WTC11 (cell line): Measurements from ENCODE around the gene LRRN4CL. TPM values are rescaled to one million over a fixed set of nuclear protein-coding genes. Genes with fewer than 3 reads are reported as not detected.

Source experiments
- ATF1 ChIP-seq: sonication (generic); formaldehyde crosslinking; IDR thresholded peaks from 2 replicates; pipeline ENCODE4 v1.8.1; 2023; ENCODE audit warnings: mild to moderate bottlenecking, moderate library complexity, missing genetic modification reagents
- ATF3 ChIP-seq: sonication (generic); formaldehyde crosslinking; conservative IDR thresholded peaks from 2 replicates; pipeline ENCODE4 v1.8.1; 2022; ENCODE audit warnings: mild to moderate bottlenecking, missing genetic modification reagents
- ATF6 ChIP-seq: sonication (generic); formaldehyde crosslinking; IDR thresholded peaks from 2 replicates; pipeline ENCODE4 v1.8.1; 2023; ENCODE audit warnings: mild to moderate bottlenecking, missing genetic modification reagents
- CDX4 ChIP-seq: fragments of 250-450 bp; sonication (Bioruptor Pico); IDR thresholded peaks from 2 replicates; pipeline ENCODE4 v1.9.0; 2021; ENCODE audit warnings: moderate library complexity, mild to moderate bottlenecking, inconsistent platforms, borderline replicate concordance
- CTCF ChIP-seq: fragments of 200-600 bp; IDR thresholded peaks from 2 replicates; pipeline ENCODE4 v1.8.0; 2022; ENCODE audit warnings: antibody characterized with exemption
- E2F1 ChIP-seq: sonication (generic); formaldehyde crosslinking; IDR thresholded peaks from 2 replicates; pipeline ENCODE4 v1.8.0; 2022; ENCODE audit warnings: mild to moderate bottlenecking, missing genetic modification reagents
- E2F5 ChIP-seq: sonication (generic); formaldehyde crosslinking; IDR thresholded peaks from 2 replicates; pipeline ENCODE4 v1.8.1; 2022; ENCODE audit warnings: mild to moderate bottlenecking, moderate library complexity, missing genetic modification reagents
- ELF4 ChIP-seq: sonication (generic); formaldehyde crosslinking; IDR thresholded peaks from 2 replicates; pipeline ENCODE4 v1.8.1; 2022; ENCODE audit warnings: low read depth, mild to moderate bottlenecking, moderate library complexity, missing genetic modification reagents
- ERG ChIP-seq: fragments of 250-450 bp; sonication (Bioruptor Pico); IDR thresholded peaks from 2 replicates; pipeline ENCODE4 v1.8.0; 2021; ENCODE audit warnings: mild to moderate bottlenecking
- ESRRA ChIP-seq: sonication (generic); formaldehyde crosslinking; IDR thresholded peaks from 2 replicates; pipeline ENCODE4 v1.8.1; 2022; ENCODE audit warnings: mild to moderate bottlenecking, missing genetic modification reagents, borderline replicate concordance
- GRHL2 ChIP-seq: fragments of 250-450 bp; sonication (Bioruptor Pico); IDR thresholded peaks from 2 replicates; pipeline ENCODE4 v1.8.0; 2022; ENCODE audit warnings: mild to moderate bottlenecking, moderate library complexity; ENCODE audit not compliant: insufficient replicate concordance, severe bottlenecking
- KAT7 ChIP-seq: sonication (generic); formaldehyde crosslinking; IDR thresholded peaks from 2 replicates; pipeline ENCODE4 v1.8.1; 2023; ENCODE audit warnings: missing genetic modification reagents, mild to moderate bottlenecking, borderline replicate concordance
- MLX ChIP-seq: sonication (generic); formaldehyde crosslinking; IDR thresholded peaks from 2 replicates; pipeline ENCODE4 v1.8.1; 2023; ENCODE audit warnings: mild to moderate bottlenecking, missing genetic modification reagents, moderate library complexity
- OVOL2 ChIP-seq: fragments of 250-450 bp; sonication (Bioruptor Pico); IDR thresholded peaks from 2 replicates; pipeline ENCODE4 v1.9.0; 2021; ENCODE audit warnings: mild to moderate bottlenecking, borderline replicate concordance
- SMAD3 ChIP-seq: sonication (generic); formaldehyde crosslinking; IDR thresholded peaks from 2 replicates; pipeline ENCODE4 v1.8.0; 2022; ENCODE audit warnings: missing genetic modification reagents, mild to moderate bottlenecking, borderline replicate concordance
- SMAD4 ChIP-seq: sonication (generic); formaldehyde crosslinking; IDR thresholded peaks from 2 replicates; pipeline ENCODE4 v1.8.0; 2022; ENCODE audit warnings: mild to moderate bottlenecking, missing genetic modification reagents
- USF1 ChIP-seq: sonication (generic); formaldehyde crosslinking; IDR thresholded peaks from 2 replicates; pipeline ENCODE4 v1.8.0; 2022; ENCODE audit warnings: mild to moderate bottlenecking, missing genetic modification reagents
- USF2 ChIP-seq: sonication (generic); formaldehyde crosslinking; IDR thresholded peaks from 2 replicates; pipeline ENCODE4 v1.8.1; 2023; ENCODE audit warnings: mild to moderate bottlenecking, missing genetic modification reagents, moderate library complexity
- ZBTB21 ChIP-seq: sonication (generic); formaldehyde crosslinking; IDR thresholded peaks from 2 replicates; pipeline ENCODE4 v1.8.1; 2023; ENCODE audit warnings: mild to moderate bottlenecking, missing genetic modification reagents, borderline replicate concordance
- ZMAT4 ChIP-seq: fragments of 250-450 bp; sonication (Bioruptor Pico); IDR thresholded peaks from 2 replicates; pipeline ENCODE4 v1.9.0; 2021; ENCODE audit warnings: mild to moderate bottlenecking
- ZNF232 ChIP-seq: sonication (generic); formaldehyde crosslinking; IDR thresholded peaks from 2 replicates; pipeline ENCODE4 v1.8.0; 2022; ENCODE audit warnings: mild to moderate bottlenecking, missing genetic modification reagents
- ZNF317 ChIP-seq: sonication (generic); formaldehyde crosslinking; IDR thresholded peaks from 2 replicates; pipeline ENCODE4 v1.8.1; 2023; ENCODE audit warnings: low read depth, mild to moderate bottlenecking, moderate library complexity, missing genetic modification reagents, borderline replicate concordance
- ZSCAN18 ChIP-seq: fragments of 250-450 bp; sonication (Bioruptor Pico); IDR thresholded peaks from 2 replicates; pipeline ENCODE4 v2.1.2; 2022; ENCODE audit warnings: mild to moderate bottlenecking, moderate library complexity
- total RNA-seq: library from RNA; stranded (reverse); gene quantifications from 3 replicates; pipeline ENCODE4 v1.2.3, GENCODE V29; 2021

The LRRN4CL gene
- total RNA-seq, 1 experiment from 2014 or later: 0.39 TPM

GRCh38 chr11:62671608-62672389 lies 17.5 kb downstream of the LRRN4CL start, which contains the start of the genes LBHD1 and UQCC3 (continued):
- TF ChIP-seq ZSCAN18 (no peak), USF1 (CRISPR knock-in tag) (peak; percentile 3), CTCF (no peak), ZNF317 (CRISPR knock-in tag) (no peak), SMAD4 (CRISPR knock-in tag) (no peak), ZBTB21 (peak; percentile 68; the same call in 1 of the 2 replicates), SMAD3 (no peak; the same call in 1 of the 2 replicates), E2F1 (CRISPR knock-in tag) (peak; percentile 64; the same call in 1 of the 2 replicates), ERG (CRISPR knock-in tag) (no peak), ATF1 (no peak), ZNF232 (CRISPR knock-in tag) (peak; percentile 64; the same call in 1 of the 2 replicates), OVOL2 (CRISPR knock-in tag) (no peak), ELF4 (CRISPR knock-in tag) (no peak), KAT7 (CRISPR knock-in tag) (peak; percentile 72; the same call in 1 of the 2 replicates), USF2 (CRISPR knock-in tag) (peak; percentile 52), ATF3 (CRISPR knock-in tag) (no peak), GRHL2 (no peak), CDX4 (CRISPR knock-in tag) (no peak), E2F5 (CRISPR knock-in tag) (no peak), ATF6 (CRISPR knock-in tag) (no peak), ZMAT4 (CRISPR knock-in tag) (no peak), MLX (CRISPR knock-in tag) (no peak), ESRRA (CRISPR knock-in tag) (no peak; the same call in 1 of the 2 replicates)
